Measurements from ENCODE around the gene TRIM71. TPM values are rescaled to one million over a fixed set of nuclear protein-coding genes. Genes with fewer than 3 reads are reported as not detected.
A peak's percentile ranks its signal among the peaks of the same experiment; 100 is the strongest.

Gene TRIM71
- total RNA-seq, 1 experiment from 2014 or later: 274 TPM

DNA sequence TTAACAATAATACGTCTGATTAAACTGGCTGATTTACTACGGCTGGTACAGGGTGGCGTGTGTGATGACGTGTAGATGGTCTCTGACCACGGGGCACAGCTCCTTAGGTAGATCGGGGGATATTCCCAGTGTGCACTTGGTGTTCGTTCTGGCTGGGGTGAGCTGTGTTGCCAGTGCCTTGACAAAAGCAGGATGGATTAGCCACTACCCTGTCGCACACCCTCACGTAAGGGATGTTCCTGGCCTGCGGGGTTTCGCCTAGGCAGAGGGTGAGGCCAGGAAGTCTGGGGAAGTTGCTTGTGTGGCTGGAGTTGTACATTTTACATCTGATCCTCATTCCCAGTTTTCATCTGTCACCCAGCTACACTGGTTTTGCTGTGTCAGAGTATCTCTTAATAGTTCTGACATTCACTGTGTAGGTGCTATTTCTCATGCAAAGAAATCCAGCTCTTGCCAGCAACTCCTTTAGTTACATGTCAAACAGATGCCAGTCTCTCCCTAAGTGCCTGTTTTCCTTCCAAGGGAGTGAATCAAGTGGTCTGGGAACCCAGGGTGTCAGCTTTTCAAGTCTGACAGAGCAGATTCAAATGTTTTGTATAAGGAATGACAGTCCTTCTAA, 67.6 kb downstream of the TRIM71 start:
- DNase-seq (ENCODE audit: low spot score) (no peak), ATAC-seq (no peak)
- TF ChIP-seq OVOL2 (CRISPR knock-in tag; IDR thresholded peaks at IDR 0.05; ENCODE audit: borderline replicate concordance) (no peak), SOX15 (CRISPR knock-in tag; IDR thresholded peaks at IDR 0.05) (no peak)
- TF ChIP-seq, protein P1, sequence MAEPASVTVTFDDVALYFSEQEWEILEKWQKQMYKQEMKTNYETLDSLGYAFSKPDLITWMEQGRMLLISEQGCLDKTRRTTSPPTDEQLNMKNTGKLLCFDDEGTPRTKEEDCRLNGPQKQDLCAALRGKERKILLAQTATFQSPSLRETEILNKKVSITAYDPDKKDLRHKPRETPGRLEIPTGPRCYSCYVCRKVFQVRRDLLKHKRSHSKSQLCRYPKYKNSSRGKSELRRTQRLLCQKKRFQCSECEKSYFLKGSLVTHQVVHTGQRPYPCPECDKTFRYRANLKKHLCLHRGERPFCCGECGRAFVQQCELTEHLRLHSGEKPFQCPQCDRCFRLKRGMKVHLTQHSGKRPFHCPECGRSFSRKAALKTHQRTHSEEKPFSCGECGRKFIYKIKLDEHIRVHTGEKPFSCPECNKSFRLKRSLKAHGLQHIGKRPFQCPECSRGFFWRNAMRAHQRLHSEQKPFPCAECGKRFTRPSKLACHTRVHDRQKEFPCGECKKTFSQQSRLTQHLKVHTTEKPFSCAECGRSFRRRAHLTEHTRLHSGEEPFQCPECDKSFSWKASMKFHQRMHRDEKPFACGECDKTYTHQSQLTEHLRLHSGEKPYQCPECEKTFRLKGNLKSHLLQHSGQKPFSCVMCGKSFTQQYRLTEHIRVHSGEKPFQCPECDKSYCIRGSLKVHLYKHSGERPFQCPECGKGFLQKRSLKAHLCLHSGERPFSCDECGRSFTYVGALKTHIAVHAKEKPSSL (CRISPR knock-in tag; conservative IDR thresholded peaks at IDR 0.05): no peak
- TF ChIP-seq, protein P2, sequence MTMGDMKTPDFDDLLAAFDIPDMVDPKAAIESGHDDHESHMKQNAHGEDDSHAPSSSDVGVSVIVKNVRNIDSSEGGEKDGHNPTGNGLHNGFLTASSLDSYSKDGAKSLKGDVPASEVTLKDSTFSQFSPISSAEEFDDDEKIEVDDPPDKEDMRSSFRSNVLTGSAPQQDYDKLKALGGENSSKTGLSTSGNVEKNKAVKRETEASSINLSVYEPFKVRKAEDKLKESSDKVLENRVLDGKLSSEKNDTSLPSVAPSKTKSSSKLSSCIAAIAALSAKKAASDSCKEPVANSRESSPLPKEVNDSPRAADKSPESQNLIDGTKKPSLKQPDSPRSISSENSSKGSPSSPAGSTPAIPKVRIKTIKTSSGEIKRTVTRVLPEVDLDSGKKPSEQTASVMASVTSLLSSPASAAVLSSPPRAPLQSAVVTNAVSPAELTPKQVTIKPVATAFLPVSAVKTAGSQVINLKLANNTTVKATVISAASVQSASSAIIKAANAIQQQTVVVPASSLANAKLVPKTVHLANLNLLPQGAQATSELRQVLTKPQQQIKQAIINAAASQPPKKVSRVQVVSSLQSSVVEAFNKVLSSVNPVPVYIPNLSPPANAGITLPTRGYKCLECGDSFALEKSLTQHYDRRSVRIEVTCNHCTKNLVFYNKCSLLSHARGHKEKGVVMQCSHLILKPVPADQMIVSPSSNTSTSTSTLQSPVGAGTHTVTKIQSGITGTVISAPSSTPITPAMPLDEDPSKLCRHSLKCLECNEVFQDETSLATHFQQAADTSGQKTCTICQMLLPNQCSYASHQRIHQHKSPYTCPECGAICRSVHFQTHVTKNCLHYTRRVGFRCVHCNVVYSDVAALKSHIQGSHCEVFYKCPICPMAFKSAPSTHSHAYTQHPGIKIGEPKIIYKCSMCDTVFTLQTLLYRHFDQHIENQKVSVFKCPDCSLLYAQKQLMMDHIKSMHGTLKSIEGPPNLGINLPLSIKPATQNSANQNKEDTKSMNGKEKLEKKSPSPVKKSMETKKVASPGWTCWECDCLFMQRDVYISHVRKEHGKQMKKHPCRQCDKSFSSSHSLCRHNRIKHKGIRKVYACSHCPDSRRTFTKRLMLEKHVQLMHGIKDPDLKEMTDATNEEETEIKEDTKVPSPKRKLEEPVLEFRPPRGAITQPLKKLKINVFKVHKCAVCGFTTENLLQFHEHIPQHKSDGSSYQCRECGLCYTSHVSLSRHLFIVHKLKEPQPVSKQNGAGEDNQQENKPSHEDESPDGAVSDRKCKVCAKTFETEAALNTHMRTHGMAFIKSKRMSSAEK (CRISPR knock-in tag; IDR thresholded peaks at IDR 0.05; ENCODE audit: borderline replicate concordance): 0 out of 2 replicates have a peak, but pooled peaks have one; percentile 16
- Mint-ChIP-seq H3K27me3 (ENCODE audit: low read depth) (no peaks in the 10 kb centered on the region), H3K9me3 (no peaks in the 10 kb centered on the region), H3K27ac (peak overlapping the region; percentile 78), H3K4me1 (peaks cover 81% of the 10 kb centered on the region), H3K4me3 (no peak overlapping the region), H3K36me3 (peaks cover 68% of the 10 kb centered on the region)
- POLR2A ChIA-PET: interaction anchor here (0.9 to 1.4 kb wide), 4 partner anchors 13 to 40 kb away, joined by 3 to 4 read pairs (median 4); no protein-coding TSS in a partner anchor
- CTCF ChIA-PET: interaction anchor here (1.8 to 2.0 kb wide), 2 partner anchors 12 to 104 kb away, joined by 4 to 8 read pairs; no protein-coding TSS in a partner anchor

DNA sequence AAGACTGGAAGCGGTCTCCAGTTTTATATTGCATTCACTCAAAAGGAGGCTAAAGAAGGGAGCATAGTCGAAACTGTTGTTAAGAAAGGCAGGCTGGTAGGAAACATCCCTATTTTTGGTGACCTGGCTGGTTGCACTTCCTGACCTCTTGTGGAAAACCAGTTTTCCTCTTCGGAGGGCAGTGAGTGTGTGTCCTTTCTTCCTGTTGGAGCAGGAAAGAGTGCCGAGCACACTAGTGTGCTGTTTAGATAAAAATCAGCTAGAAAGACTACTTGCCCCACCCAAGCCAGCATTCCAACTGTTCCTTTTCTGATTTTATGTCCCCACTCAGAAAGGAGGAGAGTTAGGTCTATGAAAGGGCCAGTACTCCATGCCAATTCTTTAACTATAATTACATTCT, 68.5 kb downstream of the TRIM71 start:
- Mint-ChIP-seq H3K27ac (peak overlapping the region; percentile 78), H3K4me3 (no peak overlapping the region), H3K27me3 (ENCODE audit: low read depth) (no peaks in the 10 kb centered on the region), H3K9me3 (no peaks in the 10 kb centered on the region), H3K36me3 (peaks cover 70% of the 10 kb centered on the region), H3K4me1 (peaks cover 82% of the 10 kb centered on the region)
- no peak for DNase-seq (ENCODE audit: low spot score)
- ATAC-seq: no peak
- ChIA-PET CTCF (interaction anchor here (1.8 to 2.0 kb wide), 2 partner anchors 13 to 105 kb away, joined by 4 to 8 read pairs; no protein-coding TSS in a partner anchor), POLR2A (interaction anchor here (0.9 to 1.3 kb wide), 2 partner anchors 14 to 41 kb away, joined by 3 to 4 read pairs; no protein-coding TSS in a partner anchor)
- TF ChIP-seq RORB (CRISPR knock-in tag; IDR thresholded peaks at IDR 0.05) (no peak), ETV6 (CRISPR knock-in tag; IDR thresholded peaks at IDR 0.05) (no peak), ZNF317 (CRISPR knock-in tag; IDR thresholded peaks at IDR 0.05; ENCODE audit: borderline replicate concordance, low read depth) (no peak), ZNF219 (CRISPR knock-in tag; IDR thresholded peaks at IDR 0.05; ENCODE audit: borderline replicate concordance) (no peak), MXD4 (CRISPR knock-in tag; IDR thresholded peaks at IDR 0.05; ENCODE audit: borderline replicate concordance) (no peak), FOXK1 (CRISPR knock-in tag; IDR thresholded peaks at IDR 0.05) (no peak)
- TF ChIP-seq, protein P3, sequence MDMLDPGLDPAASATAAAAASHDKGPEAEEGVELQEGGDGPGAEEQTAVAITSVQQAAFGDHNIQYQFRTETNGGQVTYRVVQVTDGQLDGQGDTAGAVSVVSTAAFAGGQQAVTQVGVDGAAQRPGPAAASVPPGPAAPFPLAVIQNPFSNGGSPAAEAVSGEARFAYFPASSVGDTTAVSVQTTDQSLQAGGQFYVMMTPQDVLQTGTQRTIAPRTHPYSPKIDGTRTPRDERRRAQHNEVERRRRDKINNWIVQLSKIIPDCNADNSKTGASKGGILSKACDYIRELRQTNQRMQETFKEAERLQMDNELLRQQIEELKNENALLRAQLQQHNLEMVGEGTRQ (CRISPR knock-in tag; IDR thresholded peaks at IDR 0.05): no peak
- TF ChIP-seq, protein P4, sequence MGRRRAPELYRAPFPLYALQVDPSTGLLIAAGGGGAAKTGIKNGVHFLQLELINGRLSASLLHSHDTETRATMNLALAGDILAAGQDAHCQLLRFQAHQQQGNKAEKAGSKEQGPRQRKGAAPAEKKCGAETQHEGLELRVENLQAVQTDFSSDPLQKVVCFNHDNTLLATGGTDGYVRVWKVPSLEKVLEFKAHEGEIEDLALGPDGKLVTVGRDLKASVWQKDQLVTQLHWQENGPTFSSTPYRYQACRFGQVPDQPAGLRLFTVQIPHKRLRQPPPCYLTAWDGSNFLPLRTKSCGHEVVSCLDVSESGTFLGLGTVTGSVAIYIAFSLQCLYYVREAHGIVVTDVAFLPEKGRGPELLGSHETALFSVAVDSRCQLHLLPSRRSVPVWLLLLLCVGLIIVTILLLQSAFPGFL (CRISPR knock-in tag; IDR thresholded peaks at IDR 0.05; ENCODE audit: borderline replicate concordance): no peak
